Measurements from ENCODE around the gene NGB. TPM values are rescaled to one million over a fixed set of nuclear protein-coding genes. Genes with fewer than 3 reads are reported as not detected.

Gene NGB
- total RNA-seq, 1 donor from 2014 or later = not detected

DNA sequence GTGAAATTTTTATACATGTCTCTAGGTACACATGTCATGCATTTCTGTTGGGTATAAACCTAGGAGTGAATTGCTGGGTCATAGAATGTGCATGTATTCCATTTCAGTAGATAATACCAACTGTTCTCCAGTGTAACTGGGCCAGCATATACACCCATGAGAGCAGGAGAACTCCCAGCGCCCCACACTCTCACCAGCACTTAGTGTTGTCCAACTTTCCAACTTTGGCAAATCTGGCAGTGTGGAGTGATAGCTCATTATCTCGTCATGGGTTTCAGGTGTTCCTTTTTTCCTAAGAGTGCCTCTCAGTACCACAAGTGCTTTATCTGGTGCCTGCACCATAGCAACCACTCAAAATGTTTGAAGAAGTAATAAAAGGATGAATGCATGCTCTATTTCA lies 40.1 kb downstream of the NGB start:
- no peak for DNase-seq (ENCODE audit: low spot score)
- Mint-ChIP-seq H3K27me3 (ENCODE audit: low read depth) (peaks cover 2% of the 10 kb centered on the region), H3K27ac (ENCODE audit: unreplicated experiment) (no peak overlapping the region), H3K36me3 (ENCODE audit: low read depth) (peaks cover 9% of the 10 kb centered on the region), H3K4me1 (ENCODE audit: low read depth) (no peaks in the 10 kb centered on the region), H3K9me3 (ENCODE audit: low read depth) (peaks cover 7% of the 10 kb centered on the region), H3K4me3 (ENCODE audit: unreplicated experiment) (no peak overlapping the region)
- TF ChIP-seq, protein P1, sequence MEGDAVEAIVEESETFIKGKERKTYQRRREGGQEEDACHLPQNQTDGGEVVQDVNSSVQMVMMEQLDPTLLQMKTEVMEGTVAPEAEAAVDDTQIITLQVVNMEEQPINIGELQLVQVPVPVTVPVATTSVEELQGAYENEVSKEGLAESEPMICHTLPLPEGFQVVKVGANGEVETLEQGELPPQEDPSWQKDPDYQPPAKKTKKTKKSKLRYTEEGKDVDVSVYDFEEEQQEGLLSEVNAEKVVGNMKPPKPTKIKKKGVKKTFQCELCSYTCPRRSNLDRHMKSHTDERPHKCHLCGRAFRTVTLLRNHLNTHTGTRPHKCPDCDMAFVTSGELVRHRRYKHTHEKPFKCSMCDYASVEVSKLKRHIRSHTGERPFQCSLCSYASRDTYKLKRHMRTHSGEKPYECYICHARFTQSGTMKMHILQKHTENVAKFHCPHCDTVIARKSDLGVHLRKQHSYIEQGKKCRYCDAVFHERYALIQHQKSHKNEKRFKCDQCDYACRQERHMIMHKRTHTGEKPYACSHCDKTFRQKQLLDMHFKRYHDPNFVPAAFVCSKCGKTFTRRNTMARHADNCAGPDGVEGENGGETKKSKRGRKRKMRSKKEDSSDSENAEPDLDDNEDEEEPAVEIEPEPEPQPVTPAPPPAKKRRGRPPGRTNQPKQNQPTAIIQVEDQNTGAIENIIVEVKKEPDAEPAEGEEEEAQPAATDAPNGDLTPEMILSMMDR (IDR thresholded peaks at IDR 0.05) = no peak

DNA sequence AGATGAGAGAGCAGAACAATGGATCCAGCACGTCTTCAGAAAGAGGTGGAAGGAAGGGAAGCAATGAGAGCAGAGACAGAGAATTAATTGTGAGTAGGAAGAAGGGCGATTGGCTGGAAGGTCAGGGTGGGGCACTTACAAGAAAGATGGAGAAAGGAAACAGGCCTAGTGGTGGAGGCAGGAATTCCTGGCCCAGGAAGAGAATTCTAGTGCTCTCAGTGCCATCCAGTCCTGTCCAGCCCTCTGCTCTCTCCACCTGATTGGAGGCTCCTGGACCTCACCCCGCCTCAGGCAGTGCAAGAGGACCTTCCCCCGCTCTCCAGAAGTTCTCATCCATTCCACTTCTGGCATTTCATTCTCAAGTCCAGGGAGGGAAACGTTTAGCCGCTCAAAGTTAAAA lies 43.0 kb downstream of the NGB start:
- no peaks in the 10 kb centered on the region for H3K4me1 Mint-ChIP-seq (ENCODE audit: low read depth)
- TF ChIP-seq, protein P1 (IDR thresholded peaks at IDR 0.05) = no peak
- no peak for DNase-seq (ENCODE audit: low spot score)
- H3K27me3 Mint-ChIP-seq (ENCODE audit: low read depth) = peaks cover 5% of the 10 kb centered on the region
- peaks cover 14% of the 10 kb centered on the region for H3K36me3 Mint-ChIP-seq (ENCODE audit: low read depth)
- H3K9me3 Mint-ChIP-seq (ENCODE audit: low read depth) = peaks cover 7% of the 10 kb centered on the region
- H3K27ac Mint-ChIP-seq (ENCODE audit: unreplicated experiment) = no peak overlapping the region
- H3K4me3 Mint-ChIP-seq (ENCODE audit: unreplicated experiment) = no peak overlapping the region

DNA sequence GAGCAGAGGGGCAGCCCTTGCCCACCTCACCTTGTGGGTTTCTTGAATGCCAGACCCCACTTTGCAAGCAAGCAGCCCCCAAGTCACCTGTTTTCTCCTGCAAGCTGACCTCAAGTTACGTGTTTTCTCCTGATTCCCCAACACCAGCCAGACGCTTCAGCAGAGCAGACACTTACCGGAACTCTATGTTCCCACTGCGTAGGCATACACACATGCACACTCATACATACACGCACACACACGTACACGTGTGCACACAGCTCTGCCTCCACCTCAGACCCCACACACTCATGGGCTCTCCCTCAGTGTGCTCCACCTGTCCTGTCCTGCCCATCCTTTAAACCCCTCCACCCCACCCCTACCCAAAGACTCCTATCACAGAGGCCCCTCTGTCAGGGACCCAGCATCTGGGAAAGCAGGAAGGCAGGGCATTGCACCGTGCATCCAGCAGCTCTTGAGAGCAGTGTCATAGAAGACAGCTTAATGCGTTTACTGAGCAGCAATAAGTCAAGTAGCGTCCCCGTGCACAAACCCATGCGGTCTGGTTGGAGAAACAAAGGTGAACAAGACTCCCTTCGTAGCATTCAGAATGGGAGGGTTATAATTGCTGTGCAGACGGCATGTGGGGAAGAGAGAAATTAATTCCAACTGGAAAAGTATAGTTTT lies 45.0 kb downstream of the NGB start:
- no peak for DNase-seq (ENCODE audit: low spot score)
- Mint-ChIP-seq H3K4me1 (ENCODE audit: low read depth) (no peaks in the 10 kb centered on the region), H3K4me3 (ENCODE audit: unreplicated experiment) (no peak overlapping the region), H3K36me3 (ENCODE audit: low read depth) (peaks cover 9% of the 10 kb centered on the region), H3K27me3 (ENCODE audit: low read depth) (peaks cover 18% of the 10 kb centered on the region), H3K9me3 (ENCODE audit: low read depth) (peaks cover 6% of the 10 kb centered on the region), H3K27ac (ENCODE audit: unreplicated experiment) (no peak overlapping the region)
- TF ChIP-seq, protein P1 (IDR thresholded peaks at IDR 0.05) = no peak

DNA sequence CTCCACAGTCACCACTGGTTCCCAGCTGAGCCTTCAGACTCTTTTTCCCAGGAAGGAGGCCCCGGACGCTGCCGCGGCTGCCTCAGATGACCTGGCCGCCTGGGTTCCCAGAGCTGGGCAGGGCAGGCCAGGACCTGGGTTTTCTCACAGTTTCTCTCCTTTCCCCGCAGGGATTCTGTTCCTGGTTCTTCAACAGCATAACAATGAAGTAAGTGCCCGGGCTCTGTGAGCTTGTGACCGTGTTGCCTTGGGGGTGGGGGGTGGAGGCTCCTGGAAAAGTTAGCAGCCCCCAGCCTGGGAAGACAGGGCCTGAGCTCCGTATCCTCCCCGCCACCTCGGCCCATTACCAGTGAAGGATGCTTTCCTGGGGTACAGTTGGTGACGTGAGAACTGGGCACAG lies 45.8 kb downstream of the NGB start:
- TF ChIP-seq, protein P1 (IDR thresholded peaks at IDR 0.05) = no peak
- peaks cover 18% of the 10 kb centered on the region for H3K27me3 Mint-ChIP-seq (ENCODE audit: low read depth)
- no peak overlapping the region for H3K27ac Mint-ChIP-seq (ENCODE audit: unreplicated experiment)
- peaks cover 2% of the 10 kb centered on the region for H3K9me3 Mint-ChIP-seq (ENCODE audit: low read depth)
- DNase-seq (ENCODE audit: low spot score) = no peak
- H3K4me1 Mint-ChIP-seq (ENCODE audit: low read depth) = no peaks in the 10 kb centered on the region
- peaks cover 9% of the 10 kb centered on the region for H3K36me3 Mint-ChIP-seq (ENCODE audit: low read depth)
- no peak overlapping the region for H3K4me3 Mint-ChIP-seq (ENCODE audit: unreplicated experiment)

DNA sequence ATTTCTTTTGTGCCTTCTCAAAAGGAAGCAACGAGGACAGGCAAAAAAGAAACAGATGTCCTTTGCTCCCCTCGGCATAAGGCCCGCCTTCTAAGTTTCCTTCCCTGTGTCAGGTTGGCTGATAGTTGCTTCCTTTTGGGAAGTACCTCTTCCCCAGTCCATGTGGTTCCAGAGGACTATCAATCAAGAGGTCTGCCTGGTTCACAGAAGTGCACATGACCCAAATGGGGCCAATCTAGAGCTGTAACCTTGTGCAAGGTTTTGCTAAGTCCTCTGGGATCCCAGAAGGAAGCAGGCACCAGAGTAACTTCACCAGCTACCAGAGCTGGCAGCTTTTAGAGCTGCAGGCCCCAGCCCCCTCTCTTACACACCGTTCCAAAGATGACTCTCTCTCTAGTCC lies 46.8 kb downstream of the NGB start:
- Mint-ChIP-seq H3K36me3 (ENCODE audit: low read depth) (peaks cover 9% of the 10 kb centered on the region), H3K4me1 (ENCODE audit: low read depth) (no peaks in the 10 kb centered on the region), H3K4me3 (ENCODE audit: unreplicated experiment) (no peak overlapping the region), H3K27me3 (ENCODE audit: low read depth) (peaks cover 18% of the 10 kb centered on the region), H3K27ac (ENCODE audit: unreplicated experiment) (no peak overlapping the region), H3K9me3 (ENCODE audit: low read depth) (no peaks in the 10 kb centered on the region)
- TF ChIP-seq, protein P1 (IDR thresholded peaks at IDR 0.05) = no peak
- DNase-seq (ENCODE audit: low spot score) = no peak
